Measurements from ENCODE around the gene MESP2. TPM values are rescaled to one million over a fixed set of nuclear protein-coding genes. Genes with fewer than 3 reads are reported as not detected.

MESP2 gene, protein sequence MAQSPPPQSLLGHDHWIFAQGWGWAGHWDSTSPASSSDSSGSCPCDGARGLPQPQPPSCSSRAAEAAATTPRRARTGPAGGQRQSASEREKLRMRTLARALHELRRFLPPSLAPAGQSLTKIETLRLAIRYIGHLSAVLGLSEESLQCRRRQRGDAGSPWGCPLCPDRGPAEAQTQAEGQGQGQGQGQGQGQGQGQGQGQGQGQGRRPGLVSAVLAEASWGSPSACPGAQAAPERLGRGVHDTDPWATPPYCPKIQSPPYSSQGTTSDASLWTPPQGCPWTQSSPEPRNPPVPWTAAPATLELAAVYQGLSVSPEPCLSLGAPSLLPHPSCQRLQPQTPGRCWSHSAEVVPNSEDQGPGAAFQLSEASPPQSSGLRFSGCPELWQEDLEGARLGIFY
- polyA plus RNA-seq (2012; ENCODE audit: insufficient read length, low read depth): not detected

DNA sequence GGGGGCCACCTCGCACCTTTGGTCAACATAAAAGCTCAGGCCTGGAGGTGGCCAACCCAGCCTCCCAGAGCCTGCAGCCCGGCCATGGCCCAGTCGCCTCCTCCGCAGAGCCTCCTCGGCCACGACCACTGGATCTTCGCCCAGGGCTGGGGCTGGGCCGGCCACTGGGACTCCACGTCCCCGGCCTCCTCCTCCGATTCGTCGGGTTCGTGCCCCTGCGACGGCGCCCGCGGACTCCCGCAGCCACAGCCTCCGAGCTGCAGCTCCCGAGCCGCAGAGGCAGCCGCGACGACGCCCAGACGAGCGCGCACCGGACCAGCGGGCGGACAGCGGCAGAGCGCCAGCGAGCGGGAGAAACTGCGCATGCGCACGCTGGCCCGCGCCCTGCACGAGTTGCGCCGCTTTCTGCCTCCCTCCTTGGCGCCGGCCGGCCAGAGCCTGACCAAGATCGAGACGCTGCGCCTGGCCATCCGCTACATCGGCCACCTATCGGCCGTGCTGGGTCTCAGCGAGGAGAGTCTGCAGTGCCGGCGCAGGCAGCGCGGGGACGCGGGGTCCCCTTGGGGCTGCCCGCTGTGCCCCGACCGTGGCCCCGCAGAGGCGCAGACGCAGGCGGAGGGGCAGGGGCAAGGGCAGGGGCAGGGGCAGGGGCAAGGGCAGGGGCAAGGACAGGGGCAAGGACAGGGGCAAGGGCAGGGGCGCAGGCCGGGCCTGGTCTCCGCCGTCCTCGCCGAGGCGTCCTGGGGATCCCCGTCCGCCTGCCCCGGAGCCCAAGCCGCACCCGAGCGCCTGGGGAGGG is at the start of gene MESP2:
MESP2 (plus strand) TSS at position 59 of the 799 bp plus-strand sequence; CDS start at position 85, 26 bp downstream.
- TF ChIP-seq POLR2AphosphoS5 (IDR thresholded peaks at IDR 0.05; ENCODE audit: low read depth, low read length) (no peak), SIN3A (IDR thresholded peaks at IDR 0.05; ENCODE audit: borderline replicate concordance, insufficient read depth, low read length) (no peak), FOXP2 (optimal IDR thresholded peaks at IDR 0.05; ENCODE audit: borderline replicate concordance, extremely low read depth, extremely low read length, insufficient read depth) (no peak), TAF1 (IDR thresholded peaks at IDR 0.05; ENCODE audit: borderline replicate concordance, insufficient read depth, low read length) (no peak)
- TF ChIP-seq, protein P1, sequence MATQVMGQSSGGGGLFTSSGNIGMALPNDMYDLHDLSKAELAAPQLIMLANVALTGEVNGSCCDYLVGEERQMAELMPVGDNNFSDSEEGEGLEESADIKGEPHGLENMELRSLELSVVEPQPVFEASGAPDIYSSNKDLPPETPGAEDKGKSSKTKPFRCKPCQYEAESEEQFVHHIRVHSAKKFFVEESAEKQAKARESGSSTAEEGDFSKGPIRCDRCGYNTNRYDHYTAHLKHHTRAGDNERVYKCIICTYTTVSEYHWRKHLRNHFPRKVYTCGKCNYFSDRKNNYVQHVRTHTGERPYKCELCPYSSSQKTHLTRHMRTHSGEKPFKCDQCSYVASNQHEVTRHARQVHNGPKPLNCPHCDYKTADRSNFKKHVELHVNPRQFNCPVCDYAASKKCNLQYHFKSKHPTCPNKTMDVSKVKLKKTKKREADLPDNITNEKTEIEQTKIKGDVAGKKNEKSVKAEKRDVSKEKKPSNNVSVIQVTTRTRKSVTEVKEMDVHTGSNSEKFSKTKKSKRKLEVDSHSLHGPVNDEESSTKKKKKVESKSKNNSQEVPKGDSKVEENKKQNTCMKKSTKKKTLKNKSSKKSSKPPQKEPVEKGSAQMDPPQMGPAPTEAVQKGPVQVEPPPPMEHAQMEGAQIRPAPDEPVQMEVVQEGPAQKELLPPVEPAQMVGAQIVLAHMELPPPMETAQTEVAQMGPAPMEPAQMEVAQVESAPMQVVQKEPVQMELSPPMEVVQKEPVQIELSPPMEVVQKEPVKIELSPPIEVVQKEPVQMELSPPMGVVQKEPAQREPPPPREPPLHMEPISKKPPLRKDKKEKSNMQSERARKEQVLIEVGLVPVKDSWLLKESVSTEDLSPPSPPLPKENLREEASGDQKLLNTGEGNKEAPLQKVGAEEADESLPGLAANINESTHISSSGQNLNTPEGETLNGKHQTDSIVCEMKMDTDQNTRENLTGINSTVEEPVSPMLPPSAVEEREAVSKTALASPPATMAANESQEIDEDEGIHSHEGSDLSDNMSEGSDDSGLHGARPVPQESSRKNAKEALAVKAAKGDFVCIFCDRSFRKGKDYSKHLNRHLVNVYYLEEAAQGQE (IDR thresholded peaks at IDR 0.05; ENCODE audit: insufficient read depth in 1 of 2, low read depth in 2 of 2, low read length in 2 of 2): no peak

DNA sequence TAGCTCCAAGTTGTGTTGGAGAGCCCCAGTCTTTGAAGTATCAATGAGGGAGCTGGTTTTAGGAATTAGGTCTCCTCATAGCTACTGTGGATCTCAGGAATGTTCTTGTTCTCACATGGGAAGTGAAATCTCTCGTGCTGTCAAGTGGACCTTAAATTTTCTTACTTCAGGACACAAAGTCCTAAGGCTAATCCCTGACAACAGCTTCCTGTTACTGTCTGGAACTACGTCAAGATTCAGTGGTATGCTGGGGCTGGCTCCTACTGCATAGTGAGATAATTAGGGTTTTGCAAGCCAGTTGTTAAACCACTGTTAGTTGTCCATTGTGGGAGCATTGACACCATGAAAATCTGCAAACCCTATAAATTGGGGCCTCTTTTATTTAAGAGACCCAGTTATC is 47.9 kb upstream of the MESP2 start:
- TF ChIP-seq TAF1 (IDR thresholded peaks at IDR 0.05; ENCODE audit: borderline replicate concordance, insufficient read depth, low read length) (no peak), FOXP2 (optimal IDR thresholded peaks at IDR 0.05; ENCODE audit: borderline replicate concordance, extremely low read depth, extremely low read length, insufficient read depth) (no peak), SIN3A (IDR thresholded peaks at IDR 0.05; ENCODE audit: borderline replicate concordance, insufficient read depth, low read length) (no peak), POLR2AphosphoS5 (IDR thresholded peaks at IDR 0.05; ENCODE audit: low read depth, low read length) (no peak)
- TF ChIP-seq, protein P1 (IDR thresholded peaks at IDR 0.05; ENCODE audit: insufficient read depth in 1 of 2, low read depth in 2 of 2, low read length in 2 of 2): no peak

DNA sequence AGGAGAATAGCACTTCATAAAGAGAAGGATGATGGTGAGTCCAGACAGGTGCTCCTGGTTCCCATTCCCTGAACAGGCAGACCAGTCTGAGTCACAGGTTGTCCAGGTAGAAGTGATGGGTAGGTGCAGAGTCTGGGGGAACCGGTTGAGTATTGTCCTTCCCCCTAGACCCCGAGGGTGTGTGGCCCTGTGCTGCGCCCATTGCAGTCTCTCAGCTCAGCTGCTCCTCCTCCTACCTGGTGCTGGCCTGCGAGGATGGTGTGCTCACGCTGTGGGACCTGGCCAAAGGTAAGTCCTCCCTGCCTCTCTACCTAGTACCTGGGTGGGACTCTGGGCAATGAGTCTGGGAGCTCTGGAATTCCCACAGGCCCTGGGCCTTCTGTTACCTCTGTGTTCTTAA is 44.9 kb upstream of the MESP2 start:
- no peak for TF ChIP-seq TAF1 (IDR thresholded peaks at IDR 0.05; ENCODE audit: borderline replicate concordance, insufficient read depth, low read length)
- no peak for TF ChIP-seq FOXP2 (optimal IDR thresholded peaks at IDR 0.05; ENCODE audit: borderline replicate concordance, extremely low read depth, extremely low read length, insufficient read depth)
- TF ChIP-seq POLR2AphosphoS5 (IDR thresholded peaks at IDR 0.05; ENCODE audit: low read depth, low read length): no peak
- TF ChIP-seq, protein P1 (IDR thresholded peaks at IDR 0.05; ENCODE audit: insufficient read depth in 1 of 2, low read depth in 2 of 2, low read length in 2 of 2): no peak
- TF ChIP-seq SIN3A (IDR thresholded peaks at IDR 0.05; ENCODE audit: borderline replicate concordance, insufficient read depth, low read length): no peak

DNA sequence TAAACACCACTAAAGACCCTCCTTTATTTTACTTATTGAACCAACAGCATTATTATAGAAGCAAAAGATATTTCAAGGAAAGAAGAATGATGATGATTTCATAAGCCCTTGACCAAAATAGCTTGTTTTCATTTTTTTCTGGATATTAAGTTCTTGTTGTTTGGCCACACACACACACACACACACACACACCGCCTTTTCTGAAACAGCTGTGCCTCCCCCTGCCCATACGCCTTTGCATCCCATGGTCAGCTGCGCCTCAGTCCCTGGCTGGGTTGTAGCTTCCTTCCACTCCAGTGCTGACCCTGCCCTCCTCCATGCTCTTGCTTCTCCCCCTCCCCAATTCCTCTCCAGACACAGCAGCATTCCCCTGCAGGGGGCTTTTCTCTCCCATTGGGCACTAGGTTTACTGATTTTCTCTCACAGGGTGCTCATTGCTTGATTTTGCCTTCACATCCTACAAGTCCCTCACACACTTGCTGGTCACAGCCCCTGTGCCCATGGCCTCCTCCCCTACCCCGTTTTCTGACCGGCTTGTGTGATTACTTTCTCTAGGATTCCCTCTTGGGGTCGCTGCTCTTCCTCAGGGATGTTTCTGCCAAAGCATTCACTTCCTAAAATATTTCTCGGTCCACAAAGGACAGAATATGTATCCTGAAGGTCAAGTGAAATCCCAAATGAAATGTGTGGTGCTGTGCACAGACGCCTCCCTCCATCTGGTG is 43.5 kb upstream of the MESP2 start:
- TF ChIP-seq SIN3A (IDR thresholded peaks at IDR 0.05; ENCODE audit: borderline replicate concordance, insufficient read depth, low read length): no peak
- no peak for TF ChIP-seq TAF1 (IDR thresholded peaks at IDR 0.05; ENCODE audit: borderline replicate concordance, insufficient read depth, low read length)

DNA sequence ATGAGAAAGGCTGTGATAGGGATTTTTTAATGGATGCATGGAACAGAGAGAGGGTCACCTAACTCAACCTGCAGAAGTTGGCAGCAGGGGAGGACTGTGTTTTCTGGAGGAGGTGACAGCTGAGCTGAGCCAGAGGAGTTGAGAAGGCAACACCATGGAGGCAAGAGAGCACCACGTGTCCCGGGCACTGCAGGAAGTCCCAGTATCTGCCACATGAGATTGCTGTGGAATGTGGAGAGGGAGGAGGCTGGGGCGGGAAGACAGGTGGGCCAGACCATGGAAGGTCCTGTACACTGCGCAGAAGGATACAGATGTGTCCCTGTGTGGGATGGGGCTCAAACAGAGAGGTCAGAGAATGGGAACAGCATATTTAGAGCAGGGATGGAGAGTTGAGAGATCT is 40.4 kb upstream of the MESP2 start:
- no peak for TF ChIP-seq FOXP2 (optimal IDR thresholded peaks at IDR 0.05; ENCODE audit: borderline replicate concordance, extremely low read depth, extremely low read length, insufficient read depth)
- no peak for TF ChIP-seq SIN3A (IDR thresholded peaks at IDR 0.05; ENCODE audit: borderline replicate concordance, insufficient read depth, low read length)
- no peak for TF ChIP-seq POLR2AphosphoS5 (IDR thresholded peaks at IDR 0.05; ENCODE audit: low read depth, low read length)
- no peak for TF ChIP-seq TAF1 (IDR thresholded peaks at IDR 0.05; ENCODE audit: borderline replicate concordance, insufficient read depth, low read length)
- TF ChIP-seq, protein P1 (IDR thresholded peaks at IDR 0.05; ENCODE audit: insufficient read depth in 1 of 2, low read depth in 2 of 2, low read length in 2 of 2): no peak
